GM12878 (cell line): ENCODE measurements around the gene TMEM18. TPM values are rescaled to one million over a fixed set of nuclear protein-coding genes. Genes with fewer than 3 reads are reported as not detected.

Experiments
- BACH1 ChIP-seq: fragments of 450-650 bp; IDR thresholded peaks from 2 replicates; pipeline ENCODE4 v1.6.1; 2017; ENCODE audit warnings: mild to moderate bottlenecking, borderline replicate concordance
- FOXM1 ChIP-seq: IDR thresholded peaks from 2 replicates; pipeline ENCODE4 v1.6.1; 2012; ENCODE audit warnings: low read depth, mild to moderate bottlenecking, inconsistent platforms, low read length, moderate library complexity
- HDAC2 ChIP-seq: fragments of 200-600 bp; sonication (generic); IDR thresholded peaks from 2 replicates; pipeline ENCODE4 v1.6.1; 2017
- KLF5 ChIP-seq: fragments of 450-650 bp; IDR thresholded peaks from 2 replicates; pipeline ENCODE4 v1.6.1; 2014; ENCODE audit warnings: mild to moderate bottlenecking; ENCODE audit not compliant: partially characterized antibody
- SREBF2 ChIP-seq: IDR thresholded peaks from 2 replicates; pipeline ENCODE4 v1.6.1; 2012; ENCODE audit warnings: mild to moderate bottlenecking, low read length
- SUPT20H ChIP-seq: IDR thresholded peaks from 2 replicates; pipeline ENCODE4 v1.6.1; 2011; ENCODE audit warnings: low read depth, mild to moderate bottlenecking, low read length, moderate library complexity, borderline replicate concordance; ENCODE audit not compliant: control insufficient read depth
- TCF7 ChIP-seq: IDR thresholded peaks from 2 replicates; pipeline ENCODE4 v1.6.1; 2014; ENCODE audit warnings: antibody characterized with exemption, borderline replicate concordance
- polyA plus RNA-seq, 11 experiments: library from polyadenylated mRNA; depleted of rRNA in 4 of 11; unstranded in 6 of 11; stranded (reverse) in 5 of 11; fragments of >200 nt; fragmentation: Nextera tagmentation in 4 of 11; fragmentation: Illumina TruSeq in 1 of 11; extraction: Ambion mirVana in 4 of 11; extraction: Trizol in 1 of 11; gene quantifications; 1 replicate in 1 of 11; 2 replicates in 10 of 11; pipeline versions ENCODE4 v1.2.1 to v1.2.3, GENCODE V29; 2011 to 2016; ENCODE audit warnings: inconsistent platforms in 2 of 11, missing spikeins in 2 of 11, low read depth in 1 of 11
- total RNA-seq, 4 experiments: library from RNA; depleted of rRNA in 3 of 4; stranded (reverse); fragments of >200 nt in 3 of 4; fragmentation: Illumina TruSeq in 1 of 4; extraction: Trizol in 1 of 4; gene quantifications; 2 replicates each; pipeline versions ENCODE4 v1.2.1 to v1.2.3, GENCODE V29; 2013 to 2021
- TF ChIP-seq, protein P1 (sequence below): IDR thresholded peaks from 2 replicates; pipeline ENCODE4 v1.6.1; 2012; ENCODE audit warnings: improper control_type of control experiment, low read depth, low read length; ENCODE audit not compliant: insufficient replicate concordance
- TF ChIP-seq, protein P2 (sequence below): fragments of 450-650 bp; IDR thresholded peaks from 2 replicates; pipeline ENCODE4 v1.6.1; 2017; ENCODE audit warnings: borderline replicate concordance
- TF ChIP-seq, protein P3 (sequence below): fragments of 450-650 bp; IDR thresholded peaks from 2 replicates; pipeline ENCODE4 v1.6.1; 2018; ENCODE audit warnings: borderline replicate concordance, mild to moderate bottlenecking; ENCODE audit not compliant: partially characterized antibody
- TF ChIP-seq, protein P4 (sequence below), 3 experiments: IDR thresholded peaks in 2 of 3; conservative IDR thresholded peaks in 1 of 3; 2 replicates each; pipeline ENCODE4 v1.5.1; 2011; ENCODE audit warnings: low read depth in 3 of 3, low read length in 3 of 3, mild to moderate bottlenecking in 3 of 3, control low read depth in 2 of 3, moderate library complexity in 2 of 3, inconsistent platforms in 1 of 3, mixed read lengths in 1 of 3; ENCODE audit not compliant: control insufficient read depth in 2 of 3, insufficient read depth in 1 of 3; ENCODE audit errors: extremely low read depth in 1 of 3
- TF ChIP-seq, protein P5 (sequence below): fragments of 450-650 bp; formaldehyde crosslinking; IDR thresholded peaks from 2 replicates; pipeline ENCODE4 v1.5.0; 2022; ENCODE audit warnings: mild to moderate bottlenecking, missing genetic modification characterization

TMEM18 gene
- total and polyA plus RNA-seq, 10 of the 15 experiments (the other 5 are each of a cell fraction or from before 2014, with no cell fraction given) = 11.2 to 56.3 (median 26.0) TPM

DNA sequence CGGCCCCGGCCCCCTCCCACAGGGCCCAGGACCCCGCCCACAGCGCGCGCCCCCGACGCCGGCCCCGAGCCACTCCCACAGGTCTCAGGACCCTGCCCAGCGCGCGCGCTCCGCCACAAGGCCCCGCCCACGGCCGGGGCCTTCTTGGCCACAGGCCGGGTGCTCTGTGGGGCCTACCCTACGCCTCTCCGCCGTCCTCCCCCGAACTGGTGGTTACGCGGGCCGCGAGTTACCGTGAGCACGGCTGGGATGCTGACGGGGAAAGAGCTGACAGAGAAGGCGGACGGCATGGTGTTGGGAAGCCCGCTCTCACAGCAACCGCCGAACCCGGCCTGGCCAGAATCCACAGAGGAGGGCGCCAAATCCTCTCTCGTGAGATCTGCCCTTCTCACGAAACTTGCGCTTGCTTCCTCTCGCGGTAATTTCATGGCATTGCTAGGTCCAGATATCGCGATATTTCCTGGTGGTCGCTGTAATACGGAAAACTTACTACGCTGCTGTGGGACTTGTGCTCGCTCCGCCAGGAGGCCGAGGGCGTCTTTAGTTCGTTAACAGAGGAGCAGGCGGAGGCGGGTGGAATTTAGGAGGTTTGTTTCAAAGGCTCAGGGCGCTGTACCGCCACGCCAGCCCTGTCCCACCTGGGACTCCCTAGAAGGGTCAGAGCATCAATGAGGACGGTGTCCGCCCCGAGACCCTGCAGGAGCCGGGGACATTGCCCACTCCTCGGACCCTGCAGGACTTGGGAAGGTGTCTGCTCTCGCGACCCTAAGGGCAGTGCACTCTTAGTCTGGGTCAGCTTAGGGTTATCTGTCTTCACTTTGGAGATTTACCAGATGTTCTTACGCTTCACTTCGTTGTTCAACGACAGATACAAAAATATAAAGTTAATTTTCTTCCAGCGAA lies at the start of gene TMEM18 (continued):
- TF ChIP-seq, protein P1, sequence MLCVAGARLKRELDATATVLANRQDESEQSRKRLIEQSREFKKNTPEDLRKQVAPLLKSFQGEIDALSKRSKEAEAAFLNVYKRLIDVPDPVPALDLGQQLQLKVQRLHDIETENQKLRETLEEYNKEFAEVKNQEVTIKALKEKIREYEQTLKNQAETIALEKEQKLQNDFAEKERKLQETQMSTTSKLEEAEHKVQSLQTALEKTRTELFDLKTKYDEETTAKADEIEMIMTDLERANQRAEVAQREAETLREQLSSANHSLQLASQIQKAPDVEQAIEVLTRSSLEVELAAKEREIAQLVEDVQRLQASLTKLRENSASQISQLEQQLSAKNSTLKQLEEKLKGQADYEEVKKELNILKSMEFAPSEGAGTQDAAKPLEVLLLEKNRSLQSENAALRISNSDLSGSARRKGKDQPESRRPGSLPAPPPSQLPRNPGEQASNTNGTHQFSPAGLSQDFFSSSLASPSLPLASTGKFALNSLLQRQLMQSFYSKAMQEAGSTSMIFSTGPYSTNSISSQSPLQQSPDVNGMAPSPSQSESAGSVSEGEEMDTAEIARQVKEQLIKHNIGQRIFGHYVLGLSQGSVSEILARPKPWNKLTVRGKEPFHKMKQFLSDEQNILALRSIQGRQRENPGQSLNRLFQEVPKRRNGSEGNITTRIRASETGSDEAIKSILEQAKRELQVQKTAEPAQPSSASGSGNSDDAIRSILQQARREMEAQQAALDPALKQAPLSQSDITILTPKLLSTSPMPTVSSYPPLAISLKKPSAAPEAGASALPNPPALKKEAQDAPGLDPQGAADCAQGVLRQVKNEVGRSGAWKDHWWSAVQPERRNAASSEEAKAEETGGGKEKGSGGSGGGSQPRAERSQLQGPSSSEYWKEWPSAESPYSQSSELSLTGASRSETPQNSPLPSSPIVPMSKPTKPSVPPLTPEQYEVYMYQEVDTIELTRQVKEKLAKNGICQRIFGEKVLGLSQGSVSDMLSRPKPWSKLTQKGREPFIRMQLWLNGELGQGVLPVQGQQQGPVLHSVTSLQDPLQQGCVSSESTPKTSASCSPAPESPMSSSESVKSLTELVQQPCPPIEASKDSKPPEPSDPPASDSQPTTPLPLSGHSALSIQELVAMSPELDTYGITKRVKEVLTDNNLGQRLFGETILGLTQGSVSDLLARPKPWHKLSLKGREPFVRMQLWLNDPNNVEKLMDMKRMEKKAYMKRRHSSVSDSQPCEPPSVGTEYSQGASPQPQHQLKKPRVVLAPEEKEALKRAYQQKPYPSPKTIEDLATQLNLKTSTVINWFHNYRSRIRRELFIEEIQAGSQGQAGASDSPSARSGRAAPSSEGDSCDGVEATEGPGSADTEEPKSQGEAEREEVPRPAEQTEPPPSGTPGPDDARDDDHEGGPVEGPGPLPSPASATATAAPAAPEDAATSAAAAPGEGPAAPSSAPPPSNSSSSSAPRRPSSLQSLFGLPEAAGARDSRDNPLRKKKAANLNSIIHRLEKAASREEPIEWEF = no peak
- TF ChIP-seq, protein P2, sequence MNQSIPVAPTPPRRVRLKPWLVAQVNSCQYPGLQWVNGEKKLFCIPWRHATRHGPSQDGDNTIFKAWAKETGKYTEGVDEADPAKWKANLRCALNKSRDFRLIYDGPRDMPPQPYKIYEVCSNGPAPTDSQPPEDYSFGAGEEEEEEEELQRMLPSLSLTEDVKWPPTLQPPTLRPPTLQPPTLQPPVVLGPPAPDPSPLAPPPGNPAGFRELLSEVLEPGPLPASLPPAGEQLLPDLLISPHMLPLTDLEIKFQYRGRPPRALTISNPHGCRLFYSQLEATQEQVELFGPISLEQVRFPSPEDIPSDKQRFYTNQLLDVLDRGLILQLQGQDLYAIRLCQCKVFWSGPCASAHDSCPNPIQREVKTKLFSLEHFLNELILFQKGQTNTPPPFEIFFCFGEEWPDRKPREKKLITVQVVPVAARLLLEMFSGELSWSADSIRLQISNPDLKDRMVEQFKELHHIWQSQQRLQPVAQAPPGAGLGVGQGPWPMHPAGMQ = peak; percentile 95
- TF ChIP-seq, protein P3, sequence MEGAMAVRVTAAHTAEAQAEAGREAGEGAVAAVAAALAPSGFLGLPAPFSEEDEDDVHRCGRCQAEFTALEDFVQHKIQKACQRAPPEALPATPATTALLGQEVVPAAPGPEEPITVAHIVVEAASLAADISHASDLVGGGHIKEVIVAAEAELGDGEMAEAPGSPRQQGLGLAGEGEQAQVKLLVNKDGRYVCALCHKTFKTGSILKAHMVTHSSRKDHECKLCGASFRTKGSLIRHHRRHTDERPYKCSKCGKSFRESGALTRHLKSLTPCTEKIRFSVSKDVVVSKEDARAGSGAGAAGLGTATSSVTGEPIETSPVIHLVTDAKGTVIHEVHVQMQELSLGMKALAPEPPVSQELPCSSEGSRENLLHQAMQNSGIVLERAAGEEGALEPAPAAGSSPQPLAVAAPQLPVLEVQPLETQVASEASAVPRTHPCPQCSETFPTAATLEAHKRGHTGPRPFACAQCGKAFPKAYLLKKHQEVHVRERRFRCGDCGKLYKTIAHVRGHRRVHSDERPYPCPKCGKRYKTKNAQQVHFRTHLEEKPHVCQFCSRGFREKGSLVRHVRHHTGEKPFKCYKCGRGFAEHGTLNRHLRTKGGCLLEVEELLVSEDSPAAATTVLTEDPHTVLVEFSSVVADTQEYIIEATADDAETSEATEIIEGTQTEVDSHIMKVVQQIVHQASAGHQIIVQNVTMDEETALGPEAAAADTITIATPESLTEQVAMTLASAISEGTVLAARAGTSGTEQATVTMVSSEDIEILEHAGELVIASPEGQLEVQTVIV = peak; percentile 17
- TF ChIP-seq SREBF2 = no peak
- TF ChIP-seq, protein P4, sequence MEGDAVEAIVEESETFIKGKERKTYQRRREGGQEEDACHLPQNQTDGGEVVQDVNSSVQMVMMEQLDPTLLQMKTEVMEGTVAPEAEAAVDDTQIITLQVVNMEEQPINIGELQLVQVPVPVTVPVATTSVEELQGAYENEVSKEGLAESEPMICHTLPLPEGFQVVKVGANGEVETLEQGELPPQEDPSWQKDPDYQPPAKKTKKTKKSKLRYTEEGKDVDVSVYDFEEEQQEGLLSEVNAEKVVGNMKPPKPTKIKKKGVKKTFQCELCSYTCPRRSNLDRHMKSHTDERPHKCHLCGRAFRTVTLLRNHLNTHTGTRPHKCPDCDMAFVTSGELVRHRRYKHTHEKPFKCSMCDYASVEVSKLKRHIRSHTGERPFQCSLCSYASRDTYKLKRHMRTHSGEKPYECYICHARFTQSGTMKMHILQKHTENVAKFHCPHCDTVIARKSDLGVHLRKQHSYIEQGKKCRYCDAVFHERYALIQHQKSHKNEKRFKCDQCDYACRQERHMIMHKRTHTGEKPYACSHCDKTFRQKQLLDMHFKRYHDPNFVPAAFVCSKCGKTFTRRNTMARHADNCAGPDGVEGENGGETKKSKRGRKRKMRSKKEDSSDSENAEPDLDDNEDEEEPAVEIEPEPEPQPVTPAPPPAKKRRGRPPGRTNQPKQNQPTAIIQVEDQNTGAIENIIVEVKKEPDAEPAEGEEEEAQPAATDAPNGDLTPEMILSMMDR (IDR thresholded peaks at IDR 0.05 in 2 of 3, conservative IDR thresholded peaks at IDR 0.05 in 1 of 3; ENCODE audit: control insufficient read depth in 2 of 3, extremely low read depth in 1 of 3, insufficient read depth in 1 of 3, low read depth in 3 of 3, low read length in 3 of 3) = peak; percentile 31 to 56 (median 38); a peak in 3 of 6 replicates
- TF ChIP-seq TCF7 = no peak
- peak; percentile 53; the same call in 1 of the 2 replicates for TF ChIP-seq HDAC2
- no peak for TF ChIP-seq SUPT20H
- peak; percentile 72; the same call in 1 of the 2 replicates for TF ChIP-seq BACH1
- TF ChIP-seq, protein P5, sequence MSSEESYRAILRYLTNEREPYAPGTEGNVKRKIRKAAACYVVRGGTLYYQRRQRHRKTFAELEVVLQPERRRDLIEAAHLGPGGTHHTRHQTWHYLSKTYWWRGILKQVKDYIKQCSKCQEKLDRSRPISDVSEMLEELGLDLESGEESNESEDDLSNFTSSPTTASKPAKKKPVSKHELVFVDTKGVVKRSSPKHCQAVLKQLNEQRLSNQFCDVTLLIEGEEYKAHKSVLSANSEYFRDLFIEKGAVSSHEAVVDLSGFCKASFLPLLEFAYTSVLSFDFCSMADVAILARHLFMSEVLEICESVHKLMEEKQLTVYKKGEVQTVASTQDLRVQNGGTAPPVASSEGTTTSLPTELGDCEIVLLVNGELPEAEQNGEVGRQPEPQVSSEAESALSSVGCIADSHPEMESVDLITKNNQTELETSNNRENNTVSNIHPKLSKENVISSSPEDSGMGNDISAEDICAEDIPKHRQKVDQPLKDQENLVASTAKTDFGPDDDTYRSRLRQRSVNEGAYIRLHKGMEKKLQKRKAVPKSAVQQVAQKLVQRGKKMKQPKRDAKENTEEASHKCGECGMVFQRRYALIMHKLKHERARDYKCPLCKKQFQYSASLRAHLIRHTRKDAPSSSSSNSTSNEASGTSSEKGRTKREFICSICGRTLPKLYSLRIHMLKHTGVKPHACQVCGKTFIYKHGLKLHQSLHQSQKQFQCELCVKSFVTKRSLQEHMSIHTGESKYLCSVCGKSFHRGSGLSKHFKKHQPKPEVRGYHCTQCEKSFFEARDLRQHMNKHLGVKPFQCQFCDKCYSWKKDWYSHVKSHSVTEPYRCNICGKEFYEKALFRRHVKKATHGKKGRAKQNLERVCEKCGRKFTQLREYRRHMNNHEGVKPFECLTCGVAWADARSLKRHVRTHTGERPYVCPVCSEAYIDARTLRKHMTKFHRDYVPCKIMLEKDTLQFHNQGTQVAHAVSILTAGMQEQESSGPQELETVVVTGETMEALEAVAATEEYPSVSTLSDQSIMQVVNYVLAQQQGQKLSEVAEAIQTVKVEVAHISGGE = no peak
- TF ChIP-seq FOXM1 = no peak
- peak; percentile 88 for TF ChIP-seq KLF5
